GM12874 (cell line): ENCODE data around the gene GALR2.

Source experiments
- TF ChIP-seq, protein P1 (sequence below): IDR thresholded peaks from 2 replicates; pipeline ENCODE4 v1.5.1; 2011; ENCODE audit warnings: low read depth, mild to moderate bottlenecking, control low read depth, low read length, moderate library complexity; ENCODE audit not compliant: insufficient read depth

The GALR2 gene

DNA sequence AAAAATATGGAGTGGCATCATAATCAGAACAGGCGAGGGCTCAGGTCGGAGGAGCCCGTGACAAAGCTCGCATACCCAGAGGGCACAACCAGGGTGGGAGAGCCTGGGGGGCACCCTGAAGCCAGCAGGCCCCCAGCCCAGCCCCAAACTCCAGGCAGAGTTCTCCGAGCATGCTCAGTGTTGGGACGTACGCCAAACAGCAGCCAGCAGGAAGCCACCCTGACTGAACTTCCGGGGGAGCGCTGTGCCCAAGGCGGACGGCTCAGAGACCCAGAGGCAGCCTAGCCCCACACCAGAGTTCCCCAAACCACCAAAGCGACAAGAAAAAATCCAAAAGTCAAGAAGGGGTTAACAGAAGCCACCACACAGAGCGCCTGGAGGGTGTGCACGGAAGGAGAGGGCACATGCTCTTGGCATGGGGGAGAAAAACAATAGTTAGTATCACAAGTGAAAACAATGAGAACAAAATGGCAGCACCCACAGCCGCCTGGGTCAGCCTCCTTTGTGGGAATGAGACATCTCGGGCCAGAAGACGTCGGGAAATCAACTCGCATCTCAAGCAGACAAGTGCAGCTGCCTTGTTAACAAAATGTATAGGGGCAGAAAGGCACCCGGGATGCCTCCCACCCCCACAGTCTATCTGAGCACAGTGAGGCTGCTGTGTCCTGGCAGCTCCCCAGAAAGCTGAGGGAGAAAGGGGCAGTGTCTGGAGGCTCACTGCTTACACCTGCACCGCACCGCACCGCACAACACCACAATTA is 17.1 kb downstream of the GALR2 start:
- TF ChIP-seq, protein P1, sequence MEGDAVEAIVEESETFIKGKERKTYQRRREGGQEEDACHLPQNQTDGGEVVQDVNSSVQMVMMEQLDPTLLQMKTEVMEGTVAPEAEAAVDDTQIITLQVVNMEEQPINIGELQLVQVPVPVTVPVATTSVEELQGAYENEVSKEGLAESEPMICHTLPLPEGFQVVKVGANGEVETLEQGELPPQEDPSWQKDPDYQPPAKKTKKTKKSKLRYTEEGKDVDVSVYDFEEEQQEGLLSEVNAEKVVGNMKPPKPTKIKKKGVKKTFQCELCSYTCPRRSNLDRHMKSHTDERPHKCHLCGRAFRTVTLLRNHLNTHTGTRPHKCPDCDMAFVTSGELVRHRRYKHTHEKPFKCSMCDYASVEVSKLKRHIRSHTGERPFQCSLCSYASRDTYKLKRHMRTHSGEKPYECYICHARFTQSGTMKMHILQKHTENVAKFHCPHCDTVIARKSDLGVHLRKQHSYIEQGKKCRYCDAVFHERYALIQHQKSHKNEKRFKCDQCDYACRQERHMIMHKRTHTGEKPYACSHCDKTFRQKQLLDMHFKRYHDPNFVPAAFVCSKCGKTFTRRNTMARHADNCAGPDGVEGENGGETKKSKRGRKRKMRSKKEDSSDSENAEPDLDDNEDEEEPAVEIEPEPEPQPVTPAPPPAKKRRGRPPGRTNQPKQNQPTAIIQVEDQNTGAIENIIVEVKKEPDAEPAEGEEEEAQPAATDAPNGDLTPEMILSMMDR: no peak

DNA sequence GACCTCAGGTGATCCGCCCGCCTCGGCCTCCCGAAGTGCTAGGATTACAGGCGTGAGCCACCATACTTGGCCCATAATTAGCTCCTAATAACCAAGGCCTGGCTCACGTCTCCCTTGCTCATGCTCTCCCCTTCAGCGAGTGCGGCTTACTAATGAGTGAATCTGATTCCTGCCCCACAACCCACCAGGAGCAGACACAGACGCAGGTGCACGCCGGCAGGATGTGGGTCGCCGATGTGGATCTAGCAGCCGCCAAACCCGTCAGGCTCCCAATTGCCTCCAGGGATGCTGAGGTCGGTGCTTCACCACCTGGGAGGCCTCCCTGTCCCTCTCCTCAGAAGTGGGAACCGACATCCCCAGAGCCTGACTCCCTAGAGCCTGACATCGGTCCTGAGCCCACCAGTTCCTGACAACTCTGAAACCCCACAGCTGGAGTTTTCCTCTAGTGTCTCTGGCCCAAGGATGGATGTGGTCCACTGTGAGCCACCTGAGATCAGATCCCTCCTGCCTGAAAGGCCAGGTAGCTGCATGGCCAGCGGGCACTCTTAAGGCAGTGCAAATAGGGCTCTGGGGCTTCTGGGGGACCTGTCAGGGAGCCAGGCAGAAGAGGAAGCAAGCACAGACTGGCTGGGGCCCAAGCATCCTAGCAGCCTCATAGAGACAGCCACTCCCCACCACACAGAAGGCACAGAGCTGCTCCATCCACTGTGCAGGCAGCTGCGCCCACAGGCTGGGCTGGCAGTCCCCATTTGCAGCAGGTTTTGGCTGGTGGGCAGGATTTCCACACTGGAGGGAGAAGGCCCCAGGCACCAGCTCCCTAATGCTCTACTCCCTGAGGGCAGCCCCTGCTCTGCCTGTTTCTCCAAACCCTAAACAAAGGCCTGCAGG is 18.2 kb downstream of the GALR2 start:
- TF ChIP-seq, protein P1: no peak

DNA sequence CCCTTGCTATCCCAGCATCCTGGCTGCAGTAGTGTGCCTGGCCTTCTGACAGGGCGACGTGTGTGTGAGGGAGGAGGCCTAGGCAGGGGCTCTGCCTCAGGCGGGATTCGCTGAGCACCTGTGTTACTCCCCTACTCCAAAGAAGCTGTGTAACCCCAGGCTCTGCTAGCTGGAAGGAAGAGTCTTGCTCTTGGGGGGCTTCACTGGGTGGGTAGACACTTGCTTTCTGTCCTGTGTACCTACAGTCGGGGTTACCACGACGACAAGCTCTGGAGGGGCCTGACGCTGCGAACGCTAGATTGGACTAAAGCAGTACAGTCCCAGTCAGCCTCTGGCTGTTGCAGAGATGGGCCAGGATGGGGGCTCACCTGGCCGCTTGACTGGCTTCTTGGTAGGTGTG is 19.5 kb downstream of the GALR2 start:
- TF ChIP-seq, protein P1: no peak

DNA sequence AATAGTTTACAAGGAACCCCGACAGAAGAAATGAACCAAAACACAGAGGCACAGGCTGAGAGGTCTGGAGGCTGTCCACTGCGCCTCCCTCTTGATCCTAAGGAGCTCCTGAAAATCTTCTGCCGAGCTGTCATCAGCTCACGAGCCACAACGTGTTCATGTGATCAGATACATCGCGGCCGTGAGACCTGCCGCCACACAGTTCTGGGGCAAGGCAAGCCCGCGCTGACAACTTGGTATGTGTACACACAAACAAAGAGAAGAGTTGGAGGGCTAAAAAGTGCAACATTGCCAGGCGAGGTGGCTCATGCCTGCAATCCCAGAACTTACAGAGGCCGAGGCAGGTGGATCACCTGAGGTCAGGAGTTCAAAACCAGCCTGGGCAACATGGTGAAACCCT is 21.4 kb downstream of the GALR2 start:
- TF ChIP-seq, protein P1: no peak

DNA sequence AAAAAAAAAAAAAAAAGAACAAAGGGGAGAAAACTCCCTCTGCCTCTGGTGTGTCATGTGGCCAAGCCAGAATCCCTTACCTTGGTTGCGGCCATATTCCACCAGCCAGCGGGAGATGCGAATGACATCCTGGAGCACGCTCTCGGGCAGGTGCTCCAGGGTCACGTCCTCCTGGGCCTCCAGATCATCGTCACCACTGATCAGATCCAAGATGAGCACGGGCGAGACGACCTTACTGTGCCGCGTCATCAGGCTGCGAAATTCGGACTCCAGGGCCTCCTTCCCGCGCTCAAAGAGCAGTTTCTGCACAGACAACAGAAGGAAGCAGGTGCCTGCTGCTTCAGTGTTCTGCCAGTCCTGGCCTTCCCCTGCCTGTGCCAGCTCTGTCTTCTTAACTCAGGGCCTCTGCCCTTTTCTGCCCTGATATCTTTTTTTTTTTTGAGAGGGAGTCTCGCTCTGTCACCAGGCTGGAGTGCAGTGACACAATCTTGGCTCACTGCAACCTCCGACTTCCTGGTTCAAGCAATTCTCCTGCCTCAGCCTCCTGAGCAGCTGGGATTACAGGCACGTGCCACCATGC is 23.2 kb downstream of the GALR2 start:
- TF ChIP-seq, protein P1: no peak

DNA sequence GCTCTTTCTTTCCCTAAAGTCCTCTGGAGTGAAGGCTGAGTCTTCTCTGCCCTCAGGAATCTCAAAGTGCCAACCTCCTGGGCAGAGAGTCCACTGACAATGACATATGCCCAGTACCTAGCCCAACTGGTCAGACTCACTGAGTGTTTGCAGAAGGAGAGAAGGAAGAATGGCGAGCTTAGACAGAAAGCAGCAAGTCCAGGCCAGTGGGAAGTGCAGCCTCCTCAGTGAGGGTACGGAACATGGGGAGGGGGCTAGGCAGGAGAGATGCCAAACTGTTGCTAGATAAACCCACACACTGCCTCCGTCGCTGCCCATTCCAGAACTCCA is 28.3 kb downstream of the GALR2 start:
- TF ChIP-seq, protein P1: no peak
